Adipose tissue (tissue), 3 donors: ENCODE measurements around the gene SYT2. TPM values are rescaled to one million over a fixed set of nuclear protein-coding genes. Genes with fewer than 3 reads are reported as not detected.
"Not testable (repeated sequence)": the region's sequence is repeated elsewhere in the genome, so short reads cannot be mapped to it uniquely, and the experiment has no call there.

Experiments used
- H3K27ac ChIP-seq: one replicate; pipeline ENCODE4 v1.5.1; 2013; ENCODE audit warnings: low read depth, low read length
- WGBS, 3 donors: extraction: QIAGEN DNeasy Blood & Tissue Kit; methylation state at CpG; one replicate each; pipeline ENCODE4 v1.1.7; 2013; 5-methylcytosine and 5-hydroxymethylcytosine counted together
- polyA plus RNA-seq, 3 donors: library from polyadenylated mRNA; stranded (reverse); fragments of 200-250 nt; gene quantifications; one replicate each; pipeline ENCODE4 v1.2.3, GENCODE V29; 2013
- donor health status: healthy with polysubstance abuse.
- donor health status: Bipolar disorder and iron deficiency.
- donor health status: healthy.

SYT2 gene
- polyA plus RNA-seq, 3 donors, result 0.01 to 0.11 (median 0.01) TPM

DNA sequence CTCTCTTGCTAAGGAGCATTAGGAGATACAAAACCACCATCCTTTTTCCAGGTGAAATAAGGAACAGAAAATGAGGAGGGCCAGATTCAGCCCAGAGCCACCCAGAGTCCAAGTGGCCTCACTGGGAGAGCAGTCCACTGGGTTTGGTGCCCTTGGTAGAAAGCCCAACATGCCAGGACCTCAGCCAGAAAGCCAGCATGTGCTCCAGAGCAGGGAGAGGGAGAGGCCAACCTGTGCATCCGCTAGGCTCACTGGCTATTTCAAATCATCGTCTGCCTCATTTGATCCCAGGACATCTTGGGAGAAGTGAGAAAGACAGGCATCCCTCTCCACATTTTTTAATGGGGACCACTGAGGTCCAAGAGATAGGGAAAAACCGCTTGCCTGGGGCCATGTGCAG is 74.1 kb downstream of the SYT2 start:
- WGBS, 3 donors, result 52 to 63% (median 60%) methylated on average over 3 of the region's 3 CpGs

DNA sequence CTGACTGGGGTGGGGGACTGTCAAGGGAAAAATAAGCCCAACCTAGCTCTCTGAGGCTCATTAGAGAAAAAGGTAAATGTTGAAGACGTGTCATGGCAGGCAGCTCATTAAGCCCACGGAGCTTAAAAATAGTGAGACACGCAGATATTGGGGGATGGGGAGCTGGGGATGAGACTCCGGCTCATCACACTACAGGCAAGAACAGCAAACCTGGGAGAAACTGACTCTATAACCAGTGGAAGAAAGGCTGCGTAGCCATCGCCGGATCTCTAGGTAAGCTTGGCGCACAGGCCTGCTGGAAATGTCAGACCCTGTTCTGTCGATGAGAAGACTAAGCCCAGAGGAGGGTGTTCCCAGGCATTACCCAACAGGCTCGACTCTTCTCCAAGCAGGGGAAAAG is 78.0 kb downstream of the SYT2 start:
- 80 to 89% (median 86%) methylated on average over 10 of the region's 10 CpGs for WGBS, 3 donors
- no peak overlapping the region for H3K27ac ChIP-seq

More for the DNA sequence above, 74.1 kb downstream of the SYT2 start:
- not testable (repeated sequence) for H3K27ac ChIP-seq

DNA sequence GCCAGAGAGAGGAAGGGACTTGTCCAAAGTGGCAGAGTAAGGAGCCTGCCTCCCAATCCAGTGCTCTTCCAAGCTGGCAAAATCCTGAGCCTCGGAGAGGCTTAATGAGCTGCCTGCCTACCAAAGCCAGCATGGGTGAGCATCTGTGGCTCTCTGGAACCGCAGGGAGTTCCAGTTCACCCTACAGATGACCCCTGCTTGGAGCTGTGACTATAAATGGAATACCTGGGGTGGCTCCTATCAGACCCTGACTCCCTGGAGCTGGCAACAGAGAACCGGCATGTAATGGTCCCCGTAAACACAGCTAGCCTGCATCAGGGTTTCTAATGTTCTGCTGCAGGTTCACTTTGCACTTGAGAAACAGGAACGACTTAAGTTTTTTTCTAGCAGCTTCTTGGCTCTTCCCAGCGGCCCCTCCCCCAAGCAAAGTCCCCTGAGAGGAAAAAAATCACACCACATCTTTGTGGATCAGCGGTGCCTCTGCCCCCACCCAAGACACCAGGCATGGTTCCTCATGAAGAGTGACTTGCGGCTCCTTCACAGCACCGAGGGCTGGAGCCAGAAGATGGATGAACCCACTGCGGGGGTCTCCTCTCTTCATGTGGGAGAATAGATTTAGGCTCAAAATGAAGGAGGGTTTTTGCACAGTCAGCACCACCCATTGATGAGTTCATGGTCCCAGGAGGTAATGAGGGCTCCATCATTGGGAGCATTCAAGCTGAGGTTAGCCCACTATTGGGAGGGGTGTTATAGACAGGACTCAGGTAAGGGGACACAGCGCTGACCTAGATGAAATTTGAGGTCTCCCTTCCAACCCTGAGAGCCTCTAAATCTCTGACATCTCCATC is 79.0 kb downstream of the SYT2 start:
- no peak overlapping the region for H3K27ac ChIP-seq
- WGBS, 3 donors, result 60 to 63% (median 62%) methylated on average over 11 of the region's 11 CpGs

DNA sequence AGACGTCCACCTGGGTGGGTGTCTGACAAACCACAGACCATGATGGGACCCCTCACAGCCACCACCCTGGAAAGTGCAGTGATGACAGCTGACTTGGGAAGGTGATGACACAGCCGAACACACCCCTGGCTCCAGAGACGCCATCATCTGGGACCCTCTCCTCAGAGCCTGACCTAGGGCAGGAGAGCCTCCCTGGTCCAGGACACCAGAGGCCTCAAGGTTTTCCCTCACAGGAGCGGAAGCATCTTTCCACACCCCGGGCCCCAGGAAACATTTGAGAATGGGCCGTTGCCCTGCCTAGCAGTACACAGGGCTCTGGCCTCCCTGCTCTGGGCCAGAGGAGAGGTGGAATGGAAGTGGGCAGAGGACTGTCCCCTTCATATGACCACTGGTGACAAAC is 79.7 kb downstream of the SYT2 start:
- WGBS, 3 donors, result 69 to 83% (median 77%) methylated on average over 6 of the region's 6 CpGs
- H3K27ac ChIP-seq, result no peak overlapping the region

DNA sequence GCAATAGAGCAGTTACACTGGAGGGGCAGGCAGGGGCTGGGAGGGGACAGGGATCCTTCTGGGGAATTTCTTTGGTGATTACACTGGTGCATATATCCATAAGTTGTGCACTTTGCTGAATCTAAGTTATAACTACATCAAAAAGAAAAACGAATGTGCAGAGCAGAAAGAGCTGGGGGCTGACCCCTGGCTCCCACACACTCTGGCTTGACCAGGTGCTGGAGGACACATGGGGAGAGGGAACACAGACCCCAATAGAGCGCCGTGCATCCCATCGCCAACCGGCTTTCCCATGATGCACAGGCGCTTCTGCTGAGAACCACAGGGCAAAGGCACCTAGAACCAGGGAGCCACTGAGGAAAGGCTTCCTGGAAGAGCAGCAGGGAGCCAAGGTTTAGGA is 80.2 kb downstream of the SYT2 start:
- WGBS, 3 donors, result 77 to 87% (median 87%) methylated on average over 5 to 6 of the region's 6 CpGs
- H3K27ac ChIP-seq, result not testable (repeated sequence)

DNA sequence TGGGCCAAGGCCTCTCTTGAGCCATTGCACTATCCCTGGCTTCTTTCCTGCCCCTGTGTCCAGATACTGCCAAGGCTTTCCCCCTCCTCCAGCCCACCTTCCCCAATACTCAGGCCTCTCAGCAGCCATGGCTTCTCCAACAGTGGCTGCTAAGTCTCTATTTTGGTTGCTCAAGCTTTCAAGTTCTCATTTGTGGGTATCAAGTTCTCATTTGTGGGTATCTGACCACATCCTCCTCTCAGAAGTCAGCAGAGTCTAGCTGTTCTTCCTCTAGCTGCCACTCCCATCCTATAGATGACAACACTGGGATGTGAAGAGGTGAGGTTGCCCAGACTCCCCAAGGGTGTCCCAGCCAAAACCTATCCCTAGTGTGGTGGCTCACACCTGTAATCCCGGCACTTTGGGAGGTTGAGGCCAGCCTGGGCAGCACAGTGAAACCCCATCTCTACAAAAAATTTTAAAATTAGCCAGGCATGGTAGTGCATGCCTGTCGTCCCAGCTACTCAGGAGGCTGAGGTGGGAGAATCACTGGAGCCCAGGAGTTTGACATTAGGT is 80.9 kb downstream of the SYT2 start:
- WGBS, 3 donors, result 72 to 88% (median 73%) methylated on average over 2 of the region's 2 CpGs
- H3K27ac ChIP-seq, result not testable (repeated sequence)

DNA sequence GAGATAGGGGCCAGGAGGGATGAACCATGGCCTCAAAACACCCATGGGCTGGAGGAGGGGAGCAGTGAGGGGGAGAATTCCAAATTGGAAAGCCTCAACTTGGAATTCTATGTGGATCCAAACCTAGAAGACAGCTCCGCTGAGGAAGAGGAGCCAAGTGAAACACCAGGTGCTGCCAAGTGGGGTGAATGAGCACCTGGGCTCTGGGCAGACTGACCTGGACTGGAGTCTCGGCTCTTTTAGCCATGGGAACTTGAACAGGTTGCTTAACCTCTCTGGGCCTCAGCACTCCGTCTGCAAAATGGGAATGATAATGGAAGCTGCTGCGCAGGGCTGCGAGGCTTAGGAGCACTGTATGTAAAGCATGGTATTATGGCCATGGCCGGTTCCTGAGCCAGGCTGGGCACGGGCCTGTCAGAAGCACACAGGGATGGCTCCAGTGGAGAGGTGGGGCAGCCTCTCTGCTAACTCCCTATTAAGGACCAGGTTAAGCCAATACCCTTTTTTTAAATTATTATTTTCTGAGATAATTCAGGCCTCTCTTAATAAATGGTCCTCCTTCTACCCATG is 81.5 kb downstream of the SYT2 start:
- H3K27ac ChIP-seq, result no peak overlapping the region
- 82 to 90% (median 89%) methylated on average over 7 of the region's 7 CpGs for WGBS, 3 donors

DNA sequence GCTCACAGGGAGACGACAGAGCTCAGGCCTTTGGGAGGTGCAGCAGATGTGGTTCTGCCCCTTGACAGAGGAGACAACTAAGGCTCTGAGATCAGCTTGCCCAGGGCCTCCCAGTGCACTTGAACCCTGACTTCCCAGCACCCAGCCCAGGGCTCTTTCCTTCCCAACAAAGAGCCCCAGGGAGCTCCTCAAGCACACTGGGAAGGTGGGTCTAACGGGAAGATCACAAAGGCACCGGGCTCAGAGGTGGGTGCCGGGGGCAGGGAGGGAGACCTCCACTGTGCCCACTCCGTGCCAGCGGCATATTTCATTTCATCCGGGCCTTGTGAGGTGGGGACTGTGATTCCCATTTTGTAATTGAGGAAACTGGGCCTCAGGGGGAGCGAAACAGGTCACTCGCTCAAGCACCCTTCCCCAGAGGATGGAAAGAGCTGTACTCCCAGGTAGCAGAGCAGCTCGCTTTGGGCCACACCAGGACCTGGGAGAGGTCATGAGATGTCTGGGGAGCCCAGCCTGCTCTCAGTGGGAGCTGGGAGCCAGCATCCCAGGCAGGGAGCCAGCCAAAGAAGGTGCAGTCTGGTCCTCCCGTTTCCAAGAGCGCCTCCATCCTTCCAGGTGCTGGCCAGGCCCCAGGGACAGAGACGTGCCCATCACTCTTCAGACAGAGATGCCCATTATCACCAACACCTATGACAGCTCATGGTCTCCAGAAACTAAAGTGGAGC is 82.3 kb downstream of the SYT2 start:
- 79 to 85% (median 83%) methylated on average over 13 of the region's 13 CpGs for WGBS, 3 donors
- no peak overlapping the region for H3K27ac ChIP-seq

DNA sequence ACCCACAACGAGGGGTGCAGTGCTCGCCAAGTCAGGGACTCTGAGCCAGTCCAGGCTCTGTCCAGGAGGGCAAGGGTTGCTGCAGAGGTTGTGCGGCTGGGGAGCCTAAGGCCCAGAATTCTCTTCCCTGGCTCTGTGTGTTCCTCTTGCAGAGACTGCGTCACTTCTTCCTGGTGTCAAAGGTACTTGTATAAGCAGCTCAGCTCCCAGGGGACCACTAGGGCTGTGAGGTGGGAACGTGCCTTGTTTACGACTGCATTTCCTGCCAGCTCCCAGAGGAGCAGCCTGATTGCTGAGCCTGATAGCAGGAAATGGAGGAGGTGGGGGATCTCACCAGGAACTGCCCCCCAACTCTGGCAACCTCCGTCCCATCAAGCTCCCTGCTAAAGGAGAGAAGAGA is 83.2 kb downstream of the SYT2 start:
- 46 to 63% (median 54%) methylated on average over 6 to 7 of the region's 7 CpGs for WGBS, 3 donors
- not testable (repeated sequence) for H3K27ac ChIP-seq

DNA sequence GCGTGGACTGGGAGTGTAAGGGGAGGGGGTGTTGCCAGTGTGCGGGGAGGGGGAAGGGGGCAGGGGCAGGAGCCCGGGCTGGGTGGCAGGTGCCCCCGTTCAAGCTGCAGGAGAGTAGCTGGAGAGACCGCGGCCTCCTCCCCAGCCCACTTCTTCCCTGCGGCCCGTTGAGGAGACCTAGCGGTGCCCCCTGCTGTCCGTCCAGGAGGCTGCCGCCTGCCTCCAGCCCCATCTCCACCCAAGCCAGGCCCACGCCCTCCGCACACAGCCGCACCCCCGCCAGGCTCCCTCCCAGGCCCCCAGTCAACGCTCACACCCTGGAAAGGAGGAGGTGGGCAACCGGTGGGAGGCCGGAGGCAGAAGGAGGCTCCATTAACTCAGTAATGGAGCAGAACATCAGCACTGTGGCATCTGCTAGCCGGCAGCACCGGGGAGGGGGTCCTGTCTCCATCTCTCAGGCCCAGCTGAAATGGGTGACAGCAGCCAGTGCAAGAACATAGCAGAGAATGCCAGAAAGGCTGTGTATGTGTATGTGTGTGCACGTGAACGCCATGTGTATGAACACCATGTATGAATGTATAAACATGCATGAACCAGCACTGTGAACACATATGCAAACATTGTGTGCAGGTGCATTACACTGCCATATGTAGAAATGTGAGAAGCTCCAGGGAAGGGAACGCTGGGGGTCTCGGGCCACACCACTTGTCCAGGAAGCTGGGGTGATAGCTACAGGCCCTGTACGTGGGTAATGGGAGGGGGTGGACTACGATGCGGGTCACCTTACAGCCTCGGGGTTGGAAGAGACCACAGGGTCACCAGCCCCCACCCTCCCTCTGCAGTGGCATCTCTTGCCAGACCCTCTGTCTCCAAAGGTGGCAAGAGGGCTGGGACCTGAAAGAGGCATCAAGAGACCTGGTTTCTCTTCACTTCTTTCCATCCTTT is 84.6 kb downstream of the SYT2 start:
- WGBS, 3 donors, result 37 to 38% (median 37%) methylated on average over 23 to 28 of the region's 28 CpGs
- H3K27ac ChIP-seq, result no peak overlapping the region

DNA sequence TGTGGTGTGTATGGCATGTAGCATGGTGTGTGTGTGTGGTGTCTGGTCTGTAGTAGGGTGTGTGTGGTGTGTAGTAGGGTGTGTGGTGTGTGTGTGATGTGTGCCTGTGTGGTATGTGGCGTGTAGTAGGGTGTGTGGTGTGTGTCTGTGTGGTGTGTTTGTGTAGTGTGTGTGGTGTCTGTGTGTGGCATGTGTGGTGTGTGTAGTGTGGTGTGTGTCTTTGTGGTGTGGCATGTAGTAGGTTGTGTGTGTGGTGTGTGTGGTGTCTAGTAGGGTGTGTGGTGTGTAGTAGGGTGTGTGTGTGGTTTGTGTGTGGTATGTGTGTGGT is 85.5 kb downstream of the SYT2 start:
- 54 to 84% (median 67%) methylated on average over 1 of the region's 1 CpG for WGBS, 3 donors
- H3K27ac ChIP-seq, result no peak overlapping the region

DNA sequence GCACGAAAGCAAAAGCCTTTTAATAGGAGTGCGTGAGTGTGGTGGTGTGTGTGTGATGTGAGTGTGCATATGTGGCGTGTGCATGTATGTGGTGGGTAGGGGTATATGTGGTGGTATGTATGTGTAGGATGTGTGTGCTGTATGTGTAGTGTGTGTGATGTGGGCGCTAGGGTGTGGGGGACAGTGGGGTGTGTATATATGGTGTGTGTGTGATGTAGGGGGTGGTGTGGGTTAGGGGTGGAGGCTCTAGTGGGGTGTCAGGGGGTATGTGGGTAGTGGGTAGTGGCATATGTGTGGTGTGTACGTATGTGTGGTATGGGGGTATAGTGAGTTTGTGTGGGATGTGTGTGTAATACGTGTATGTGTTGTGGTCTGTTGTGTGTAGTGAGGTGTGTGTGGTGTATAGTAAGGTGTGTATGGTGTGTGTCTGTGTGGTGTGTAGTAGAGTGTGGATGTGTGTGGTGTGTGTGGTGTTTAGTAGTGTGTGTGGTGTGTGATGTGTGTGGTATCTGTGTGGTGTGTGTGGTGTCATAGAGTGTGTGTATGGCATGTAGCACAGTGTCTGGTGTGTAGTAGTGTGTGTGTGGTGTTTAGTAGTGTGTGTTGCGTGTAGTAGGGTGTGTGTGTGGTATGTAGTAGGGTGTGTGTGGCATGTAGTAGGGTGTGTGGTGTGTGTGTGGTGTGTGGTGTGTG is 86.0 kb downstream of the SYT2 start:
- no peak overlapping the region for H3K27ac ChIP-seq
- WGBS, 3 donors, result 85 to 90% (median 89%) methylated on average over 7 of the region's 7 CpGs

DNA sequence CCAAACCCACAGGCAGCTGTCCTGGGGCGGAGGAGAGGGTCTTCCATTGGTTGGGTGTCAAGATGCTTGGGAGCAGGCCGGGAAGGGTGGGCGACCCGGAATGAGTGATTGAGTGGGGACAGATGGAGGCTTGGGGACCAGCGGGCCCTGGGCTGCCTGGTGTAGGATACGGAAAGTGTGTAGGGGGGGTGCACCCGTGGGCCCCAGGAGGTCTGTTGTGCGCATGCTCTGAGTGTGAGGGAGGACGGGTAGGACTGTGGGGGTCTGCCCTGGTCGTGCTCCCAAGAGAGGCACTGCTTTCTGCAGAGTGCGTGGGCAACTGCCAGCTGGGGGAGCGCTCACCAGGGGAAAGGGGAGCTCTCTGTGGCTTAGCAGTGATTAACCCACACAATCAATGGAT is 86.8 kb downstream of the SYT2 start:
- 60 to 83% (median 63%) methylated on average over 10 to 12 of the region's 12 CpGs for WGBS, 3 donors
- not testable (repeated sequence) for H3K27ac ChIP-seq

DNA sequence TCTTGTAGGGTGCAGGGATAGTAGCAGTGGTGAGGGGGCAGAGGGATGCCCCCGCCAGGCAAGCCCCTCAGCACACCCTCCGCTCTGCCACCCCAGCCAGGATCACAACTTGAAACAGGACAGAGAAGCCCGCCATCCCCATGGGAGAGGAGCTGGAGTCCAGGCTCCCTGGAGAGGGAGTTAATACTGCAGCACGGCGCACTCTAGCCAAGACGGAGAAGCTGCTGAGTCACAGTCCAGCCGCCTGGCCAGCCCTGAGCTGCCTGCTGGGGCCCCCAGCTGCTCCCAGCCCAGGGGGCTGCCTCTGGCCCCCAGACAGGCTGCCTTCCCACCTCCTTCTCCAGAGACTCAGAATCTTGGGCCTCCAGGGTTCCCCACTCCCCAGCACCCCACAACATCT is 87.2 kb downstream of the SYT2 start:
- WGBS, 3 donors, result 24 to 56% (median 48%) methylated on average over 7 of the region's 7 CpGs
- no peak overlapping the region for H3K27ac ChIP-seq

DNA sequence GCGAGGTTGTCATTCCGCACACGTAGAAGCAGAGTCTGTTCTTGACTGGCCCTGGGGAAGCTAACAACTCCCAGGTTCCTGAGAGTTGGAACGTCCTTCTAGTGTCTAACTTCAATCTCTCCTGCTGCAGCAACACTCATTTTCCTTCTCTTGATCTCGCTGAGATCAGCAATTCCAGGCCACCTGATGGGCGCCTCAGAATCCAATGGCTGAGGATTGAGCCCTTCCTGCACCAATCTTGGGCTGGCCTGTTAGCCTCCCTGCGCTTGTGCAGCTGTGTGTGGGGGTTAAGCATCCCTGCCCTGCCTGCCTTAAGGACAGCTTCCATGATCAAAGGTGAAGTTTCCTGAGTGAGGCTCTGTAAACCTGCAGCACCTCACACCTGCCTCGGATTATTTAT is 87.9 kb downstream of the SYT2 start:
- 90 to 97% (median 90%) methylated on average over 8 of the region's 8 CpGs for WGBS, 3 donors
- no peak overlapping the region for H3K27ac ChIP-seq

DNA sequence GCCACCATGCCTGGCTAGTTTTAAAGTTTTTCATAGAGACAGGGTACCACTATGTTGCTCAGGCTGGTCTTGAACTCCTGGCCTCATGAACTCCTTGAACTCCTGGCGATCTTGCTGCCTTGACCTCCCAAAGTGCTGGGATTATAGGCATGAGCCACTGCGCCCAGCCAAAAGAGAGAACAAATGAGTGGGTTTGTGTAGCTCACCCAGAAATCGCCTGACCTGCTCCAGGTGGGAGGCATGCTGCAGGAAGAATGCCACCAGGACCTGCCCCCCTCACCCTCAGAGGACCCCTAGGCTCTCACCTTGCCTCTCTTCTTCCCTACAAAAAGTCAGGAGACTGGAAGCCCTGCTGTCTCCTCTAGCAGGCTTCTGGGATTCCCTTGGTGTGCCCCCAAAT is 88.8 kb downstream of the SYT2 start:
- WGBS, 3 donors, result 92 to 98% (median 94%) methylated on average over 3 of the region's 3 CpGs
- no peak overlapping the region for H3K27ac ChIP-seq

DNA sequence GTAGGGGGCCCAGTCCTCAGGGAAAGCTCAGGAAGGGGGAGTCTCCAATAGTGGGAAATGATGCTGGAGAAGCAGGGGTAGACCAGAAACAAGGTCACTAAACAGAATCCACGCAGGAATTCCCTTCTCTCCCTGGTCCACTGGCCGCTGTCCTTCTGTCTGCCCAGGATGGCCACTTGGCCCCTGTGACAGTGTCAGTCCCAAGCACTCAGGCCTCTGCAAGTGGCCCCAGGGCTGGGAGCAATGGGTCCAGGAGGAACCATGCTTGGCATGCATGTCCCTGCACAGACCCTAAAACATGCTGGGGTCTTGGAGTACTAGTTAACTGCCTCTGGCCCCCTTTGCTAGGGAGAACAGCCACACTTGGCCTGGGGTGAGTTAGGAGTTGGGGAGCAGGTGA is 90.2 kb downstream of the SYT2 start:
- 86 to 100% methylated on average over 1 to 2 of the region's 2 CpGs; no CpG with 5 or more reads in 1 of the 3 donors for WGBS, 3 donors
- not testable (repeated sequence) for H3K27ac ChIP-seq

DNA sequence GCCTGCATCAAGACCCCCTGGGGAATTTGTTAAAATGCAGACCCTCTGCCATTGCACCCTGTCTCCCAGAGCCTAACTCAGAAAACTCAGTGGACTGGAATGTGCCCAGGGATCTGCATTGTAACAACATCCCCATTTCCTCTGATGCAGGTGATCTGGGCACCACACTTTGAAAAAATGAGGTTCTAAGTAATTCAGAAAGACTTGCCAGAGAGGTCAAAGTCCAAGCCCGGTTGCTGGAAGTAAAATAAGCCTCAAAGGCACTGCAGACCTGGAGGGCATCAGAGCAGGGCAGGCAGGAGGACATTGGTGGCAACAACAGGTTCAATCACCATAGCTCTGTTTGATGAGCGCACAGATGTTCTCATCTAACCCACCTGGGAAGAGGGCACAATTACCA is 90.7 kb downstream of the SYT2 start:
- 60 to 89% (median 80%) methylated on average over 2 of the region's 2 CpGs for WGBS, 3 donors
- no peak overlapping the region for H3K27ac ChIP-seq
